Measurements from ENCODE around the gene NME9. TPM values are rescaled to one million over a fixed set of nuclear protein-coding genes. Genes with fewer than 3 reads are reported as not detected.
A peak's percentile ranks its signal among the peaks of the same experiment; 100 is the strongest.

Gene NME9
- 1.7 TPM for polyA plus RNA-seq (2013, experiment 1 of 2)
- 1.9 TPM for polyA plus RNA-seq (2013, experiment 2 of 2)

- no peaks in the 10 kb centered on the region for H3K79me1 ChIP-seq (ENCODE audit: low read depth, low read length)
- H3K4me3 ChIP-seq (ENCODE audit: low read length in 2 of 2), result peak within 1 kb of the TSS; percentile 57 to 85
- no peak within 1 kb of the TSS for H2BK5ac ChIP-seq (ENCODE audit: low read length)
- peak within 1 kb of the TSS; percentile 98 for H2BK15ac ChIP-seq (ENCODE audit: low read length)
- H2AFZ ChIP-seq (ENCODE audit: low read length), result peak within 1 kb of the TSS; percentile 96
- peak; percentile 93 for DNase-seq (ENCODE audit: low spot score)
- H3K23ac ChIP-seq (ENCODE audit: low read depth, low read length, poor library complexity), result peak within 1 kb of the TSS; percentile 81
- no peak within 1 kb of the TSS for H2BK12ac ChIP-seq (ENCODE audit: low read length)
- H3K4me2 ChIP-seq (ENCODE audit: insufficient read depth, low read length, poor library complexity, severe bottlenecking), result peak within 1 kb of the TSS; percentile 92
- WGBS, 2 donors (ENCODE audit: extremely low coverage in 2 of 2, insufficient read length in 2 of 2, insufficient replicate concordance in 1 of 2), result no CpG with 5 or more reads among the region's 62 CpGs
- peak within 1 kb of the TSS; percentile 85 for H3K4ac ChIP-seq (ENCODE audit: low read length)
- peak within 1 kb of the TSS; percentile 95 for H3K14ac ChIP-seq (ENCODE audit: low read length)
- H3K18ac ChIP-seq (ENCODE audit: low read length), result peak within 1 kb of the TSS; percentile 98
- no peak within 1 kb of the TSS for H4K8ac ChIP-seq (ENCODE audit: low read depth, low read length)
- H2AK5ac ChIP-seq (ENCODE audit: low read depth, low read length), result no peak within 1 kb of the TSS
- H3K27ac ChIP-seq (replicated peaks; ENCODE audit: low read length), result no peak within 1 kb of the TSS
- H2BK120ac ChIP-seq (ENCODE audit: low read depth, low read length), result no peak within 1 kb of the TSS
- H4K91ac ChIP-seq (ENCODE audit: low read depth, low read length, poor library complexity), result no peak within 1 kb of the TSS
- no peaks in the 10 kb centered on the region for H3K36me3 ChIP-seq (replicated peaks in 1 of 2; ENCODE audit: control insufficient read depth in 2 of 2, insufficient read depth in 2 of 2, low read length in 2 of 2)
- no peaks in the 10 kb centered on the region for H3K9me3 ChIP-seq (replicated peaks in 1 of 2; ENCODE audit: control insufficient read depth in 2 of 2, insufficient read depth in 1 of 2, low read depth in 1 of 2, low read length in 2 of 2)
- peak within 1 kb of the TSS; percentile 91 for H3K9ac ChIP-seq (ENCODE audit: low read depth, low read length, poor library complexity)
- H3K4me1 ChIP-seq (ENCODE audit: control insufficient read depth in 2 of 2, insufficient read depth in 1 of 2, low read depth in 1 of 2, low read length in 2 of 2), result peaks cover 1 to 7% of the 10 kb centered on the region in 2 donors
- H3K27me3 ChIP-seq (ENCODE audit: control insufficient read depth in 3 of 3, insufficient read depth in 3 of 3, low read depth in 1 of 3, low read length in 3 of 3), result peaks cover 0 to 7% (median 0%) of the 10 kb centered on the region in 3 experiments
These were observed at the start of gene NME9 for GRCh38 chr3:138329127-138329983. NME9 (minus strand) TSS chr3:138329851; CDS start chr3:138329335, 516 bp downstream.

GRCh38 chr3:138378990-138379389 lies 49.3 kb upstream of the NME9 start:
- H3K27ac ChIP-seq (replicated peaks; ENCODE audit: low read length), result no peak overlapping the region
- H2AK5ac ChIP-seq (ENCODE audit: low read depth, low read length), result no peak overlapping the region
- H2BK120ac ChIP-seq (ENCODE audit: low read depth, low read length), result no peak overlapping the region
- no peak overlapping the region for H3K4ac ChIP-seq (ENCODE audit: low read length)
- H3K9ac ChIP-seq (ENCODE audit: low read depth, low read length, poor library complexity), result no peak overlapping the region
- no peak overlapping the region for H4K8ac ChIP-seq (ENCODE audit: low read depth, low read length)
- no peak overlapping the region for H3K14ac ChIP-seq (ENCODE audit: low read length)
- H3K4me1 ChIP-seq (ENCODE audit: control insufficient read depth in 2 of 2, insufficient read depth in 1 of 2, low read depth in 1 of 2, low read length in 2 of 2), result peaks cover 4 to 9% of the 10 kb centered on the region in 2 donors
- no peaks in the 10 kb centered on the region for H3K27me3 ChIP-seq (ENCODE audit: control insufficient read depth in 3 of 3, insufficient read depth in 3 of 3, low read depth in 1 of 3, low read length in 3 of 3)
- H2BK15ac ChIP-seq (ENCODE audit: low read length), result no peak overlapping the region
- H3K79me1 ChIP-seq (ENCODE audit: low read depth, low read length), result no peaks in the 10 kb centered on the region
- no peak overlapping the region for H2AFZ ChIP-seq (ENCODE audit: low read length)
- H3K23ac ChIP-seq (ENCODE audit: low read depth, low read length, poor library complexity), result no peak overlapping the region
- no peak overlapping the region for H4K91ac ChIP-seq (ENCODE audit: low read depth, low read length, poor library complexity)
- H3K4me2 ChIP-seq (ENCODE audit: insufficient read depth, low read length, poor library complexity, severe bottlenecking), result no peak overlapping the region
- no CpG with 5 or more reads among the region's 1 CpG for WGBS, 2 donors (ENCODE audit: extremely low coverage in 2 of 2, insufficient read length in 2 of 2, insufficient replicate concordance in 1 of 2)
- H3K9me3 ChIP-seq (replicated peaks in 1 of 2; ENCODE audit: control insufficient read depth in 2 of 2, insufficient read depth in 1 of 2, low read depth in 1 of 2, low read length in 2 of 2), result no peaks in the 10 kb centered on the region
- H2BK5ac ChIP-seq (ENCODE audit: low read length), result no peak overlapping the region
- no peak overlapping the region for H3K18ac ChIP-seq (ENCODE audit: low read length)
- no peak for DNase-seq (ENCODE audit: low spot score)
- H3K4me3 ChIP-seq (ENCODE audit: low read length in 2 of 2), result no peak overlapping the region
- peaks cover 0 to 15% of the 10 kb centered on the region in 2 donors for H3K36me3 ChIP-seq (replicated peaks in 1 of 2; ENCODE audit: control insufficient read depth in 2 of 2, insufficient read depth in 2 of 2, low read length in 2 of 2)
- H2BK12ac ChIP-seq (ENCODE audit: low read length), result no peak overlapping the region

GRCh38 chr3:138378331-138378730 lies 48.7 kb upstream of the NME9 start:
- H3K79me1 ChIP-seq (ENCODE audit: low read depth, low read length), result no peaks in the 10 kb centered on the region
- H3K27me3 ChIP-seq (ENCODE audit: control insufficient read depth in 3 of 3, insufficient read depth in 3 of 3, low read depth in 1 of 3, low read length in 3 of 3), result no peaks in the 10 kb centered on the region
- no peak overlapping the region for H3K27ac ChIP-seq (replicated peaks; ENCODE audit: low read length)
- H3K4me3 ChIP-seq (ENCODE audit: low read length in 2 of 2), result no peak overlapping the region
- no peak overlapping the region for H4K8ac ChIP-seq (ENCODE audit: low read depth, low read length)
- no peak overlapping the region for H3K23ac ChIP-seq (ENCODE audit: low read depth, low read length, poor library complexity)
- H2BK15ac ChIP-seq (ENCODE audit: low read length), result no peak overlapping the region
- WGBS, 2 donors (ENCODE audit: extremely low coverage in 2 of 2, insufficient read length in 2 of 2, insufficient replicate concordance in 1 of 2), result no CpG with 5 or more reads among the region's 5 CpGs
- H3K14ac ChIP-seq (ENCODE audit: low read length), result no peak overlapping the region
- H4K91ac ChIP-seq (ENCODE audit: low read depth, low read length, poor library complexity), result no peak overlapping the region
- H3K4ac ChIP-seq (ENCODE audit: low read length), result no peak overlapping the region
- H2BK5ac ChIP-seq (ENCODE audit: low read length), result no peak overlapping the region
- H3K36me3 ChIP-seq (replicated peaks in 1 of 2; ENCODE audit: control insufficient read depth in 2 of 2, insufficient read depth in 2 of 2, low read length in 2 of 2), result peaks cover 0 to 19% of the 10 kb centered on the region in 2 donors
- H2AK5ac ChIP-seq (ENCODE audit: low read depth, low read length), result no peak overlapping the region
- no peak overlapping the region for H2BK12ac ChIP-seq (ENCODE audit: low read length)
- no peak overlapping the region for H3K4me2 ChIP-seq (ENCODE audit: insufficient read depth, low read length, poor library complexity, severe bottlenecking)
- no peak overlapping the region for H2AFZ ChIP-seq (ENCODE audit: low read length)
- DNase-seq (ENCODE audit: low spot score), result no peak
- no peaks in the 10 kb centered on the region for H3K9me3 ChIP-seq (replicated peaks in 1 of 2; ENCODE audit: control insufficient read depth in 2 of 2, insufficient read depth in 1 of 2, low read depth in 1 of 2, low read length in 2 of 2)
- no peak overlapping the region for H2BK120ac ChIP-seq (ENCODE audit: low read depth, low read length)
- H3K18ac ChIP-seq (ENCODE audit: low read length), result no peak overlapping the region
- no peak overlapping the region for H3K9ac ChIP-seq (ENCODE audit: low read depth, low read length, poor library complexity)
- H3K4me1 ChIP-seq (ENCODE audit: control insufficient read depth in 2 of 2, insufficient read depth in 1 of 2, low read depth in 1 of 2, low read length in 2 of 2), result peaks cover 4 to 9% of the 10 kb centered on the region in 2 donors

- Histone ChIP-seq H2BK12ac (ENCODE audit: low read length) (no peak overlapping the region), H3K4me3 (ENCODE audit: low read length in 2 of 2) (no peak overlapping the region), H2AFZ (ENCODE audit: low read length) (no peak overlapping the region), H4K91ac (ENCODE audit: low read depth, low read length, poor library complexity) (no peak overlapping the region), H3K36me3 (replicated peaks in 1 of 2; ENCODE audit: control insufficient read depth in 2 of 2, insufficient read depth in 2 of 2, low read length in 2 of 2) (peaks cover 1 to 19% of the 10 kb centered on the region in 2 donors), H3K4me1 (ENCODE audit: control insufficient read depth in 2 of 2, insufficient read depth in 1 of 2, low read depth in 1 of 2, low read length in 2 of 2) (peaks cover 4 to 9% of the 10 kb centered on the region in 2 donors), H3K27me3 (ENCODE audit: control insufficient read depth in 3 of 3, insufficient read depth in 3 of 3, low read depth in 1 of 3, low read length in 3 of 3) (no peaks in the 10 kb centered on the region), H3K4me2 (ENCODE audit: insufficient read depth, low read length, poor library complexity, severe bottlenecking) (no peak overlapping the region), H3K23ac (ENCODE audit: low read depth, low read length, poor library complexity) (no peak overlapping the region), H3K9me3 (replicated peaks in 1 of 2; ENCODE audit: control insufficient read depth in 2 of 2, insufficient read depth in 1 of 2, low read depth in 1 of 2, low read length in 2 of 2) (no peaks in the 10 kb centered on the region), H2BK5ac (ENCODE audit: low read length) (no peak overlapping the region), H3K9ac (ENCODE audit: low read depth, low read length, poor library complexity) (no peak overlapping the region), H3K4ac (ENCODE audit: low read length) (no peak overlapping the region), H3K14ac (ENCODE audit: low read length) (no peak overlapping the region), H3K18ac (ENCODE audit: low read length) (no peak overlapping the region), H2BK120ac (ENCODE audit: low read depth, low read length) (no peak overlapping the region), H4K8ac (ENCODE audit: low read depth, low read length) (no peak overlapping the region), H2AK5ac (ENCODE audit: low read depth, low read length) (no peak overlapping the region), H3K79me1 (ENCODE audit: low read depth, low read length) (no peaks in the 10 kb centered on the region), H3K27ac (replicated peaks; ENCODE audit: low read length) (no peak overlapping the region), H2BK15ac (ENCODE audit: low read length) (no peak overlapping the region)
- DNase-seq (ENCODE audit: low spot score), result no peak
- WGBS, 2 donors (ENCODE audit: extremely low coverage in 2 of 2, insufficient read length in 2 of 2, insufficient replicate concordance in 1 of 2), result 100% methylated on average over 1 of the region's 5 CpGs; no CpG with 5 or more reads in 1 of the 2 donors
These were observed 48.2 kb upstream of the NME9 start for GRCh38 chr3:138377804-138378203.

Measured in neuronal stem cell (in vitro differentiated cells).